ENCODE data around the gene ZNF157. TPM values are rescaled to one million over a fixed set of nuclear protein-coding genes. Genes with fewer than 3 reads are reported as not detected.

The ZNF157 gene
- total RNA-seq, 1 experiment from 2014 or later: 0.81 TPM

GRCh38 chrX:47448165-47448806 is 77.9 kb downstream of the ZNF157 start:
- Histone ChIP-seq H3K56ac (ENCODE audit: insufficient read length, low read depth, low read length) (no peak overlapping the region), H3K18ac (ENCODE audit: insufficient read length, low read depth, low read length) (no peak overlapping the region), H2BK20ac (ENCODE audit: low read depth, low read length, poor library complexity, severe bottlenecking) (no peak overlapping the region), H2AFZ (ENCODE audit: low read length) (no peak overlapping the region), H4K5ac (ENCODE audit: insufficient read length, low read depth, low read length) (no peak overlapping the region), H3K4me1 (ENCODE audit: insufficient read depth, low read length) (no peaks in the 10 kb centered on the region), H2AK5ac (ENCODE audit: insufficient read length, low read length) (no peak overlapping the region), H2BK15ac (ENCODE audit: low read depth, low read length) (no peak overlapping the region), H2BK12ac (ENCODE audit: insufficient read length, low read depth, low read length) (no peak overlapping the region), H4K91ac (ENCODE audit: insufficient read length, low read depth, low read length) (no peak overlapping the region), H3T11ph (ENCODE audit: low read length) (no peak overlapping the region), H4K20me1 (ENCODE audit: control insufficient read depth, insufficient read depth, insufficient read length) (no peaks in the 10 kb centered on the region), H3K14ac (ENCODE audit: insufficient read depth, low read length) (no peak overlapping the region), H3K79me1 (ENCODE audit: insufficient read depth, low read depth, low read length, poor library complexity, severe bottlenecking) (no peaks in the 10 kb centered on the region), H3K23ac (ENCODE audit: insufficient read length, low read depth, low read length) (no peak overlapping the region), H2BK120ac (ENCODE audit: low read depth, low read length, poor library complexity, severe bottlenecking) (no peak overlapping the region), H2BK5ac (ENCODE audit: insufficient read length, low read length) (no peak overlapping the region), H3K4ac (ENCODE audit: low read depth, low read length) (no peak overlapping the region), H3K27me3 (ENCODE audit: insufficient read depth, low read length) (no peaks in the 10 kb centered on the region), H3K79me2 (ENCODE audit: insufficient read depth, low read length) (no peaks in the 10 kb centered on the region), H3K9ac (ENCODE audit: extremely low read depth, insufficient read length, low read length) (no peak overlapping the region), H3K9me3 (ENCODE audit: control insufficient read depth, low read depth, low read length) (peaks cover 73% of the 10 kb centered on the region), H4K8ac (replicated peaks; ENCODE audit: insufficient read length, low read depth, low read length) (no peak overlapping the region), H3K4me2 (ENCODE audit: insufficient read depth, insufficient read length, low read length) (no peak overlapping the region), H3K27ac (ENCODE audit: insufficient read length, low read depth, low read length) (no peak overlapping the region), H3K23me2 (ENCODE audit: insufficient read length, low read depth, low read length, poor library complexity, severe bottlenecking) (no peaks in the 10 kb centered on the region)
- Mint-ChIP-seq H3K36me3 (ENCODE audit: insufficient read depth in 1 of 3, low read depth in 3 of 3) (peaks cover 57 to 61% (median 58%) of the 10 kb centered on the region in 3 experiments), H3K4me3 (no peak overlapping the region), H3K9me3 (peaks cover 86 to 91% of the 10 kb centered on the region in 2 experiments), H3K4me1 (no peaks in the 10 kb centered on the region), H3K27me3 (ENCODE audit: low read depth) (no peaks in the 10 kb centered on the region), H3K27ac (no peak overlapping the region)
- DNase-seq: no peak
- TF ChIP-seq CTCF (conservative IDR thresholded peaks at IDR 0.05): no peak
- no CpG with 5 or more reads among the region's 6 CpGs for WGBS (ENCODE audit: extremely low coverage, insufficient read length, low lambda C conversion rate)
